Measurements from ENCODE around the gene TNS3.

- TF ChIP-seq RCOR1 (IDR thresholded peaks at IDR 0.05; ENCODE audit: borderline replicate concordance in 1 of 2, low read depth in 2 of 2, low read length in 2 of 2) (no peak), CTCF (IDR thresholded peaks at IDR 0.05 in 2 of 3, conservative IDR thresholded peaks at IDR 0.05 in 1 of 3; ENCODE audit: insufficient read depth in 2 of 3, low read depth in 1 of 3, low read length in 3 of 3) (no peak), NR2C2 (CRISPR knock-in tag; IDR thresholded peaks at IDR 0.05) (no peak), NR2C2 (tag; IDR thresholded peaks at IDR 0.05) (no peak), POLR2A (conservative IDR thresholded peaks at IDR 0.05) (no peak), ZNF239 (CRISPR knock-in tag; IDR thresholded peaks at IDR 0.05) (no peak), CC2D1A (IDR thresholded peaks at IDR 0.05) (no peak), JUN (IDR thresholded peaks at IDR 0.05; ENCODE audit: borderline replicate concordance, low read depth, low read length) (no peak), JUN (CRISPR knock-in tag; IDR thresholded peaks at IDR 0.05; ENCODE audit: borderline replicate concordance) (no peak)
Observed at GRCh38 chr7:47540387-47541350, 41.2 kb downstream of the TNS3 start.
